H9 (cell line): ENCODE measurements around the gene NUDCD2. TPM values are rescaled to one million over a fixed set of nuclear protein-coding genes. Genes with fewer than 3 reads are reported as not detected.
"Not testable (repeated sequence)": the region's sequence is repeated elsewhere in the genome, so short reads cannot be mapped to it uniquely, and the experiment has no call there.

Experiments
- DNase-seq: peaks from one replicate; pipeline ENCODE4 v3.0.0-alpha.2; 2017
- H2AFZ ChIP-seq: one replicate; pipeline ENCODE4 v1.6.1; 2013; ENCODE audit warnings: mild to moderate bottlenecking, low read length, control low read depth, moderate library complexity
- H2AK5ac ChIP-seq: 2 replicates; pipeline ENCODE4 v1.6.1; 2013; ENCODE audit warnings: low read length, control low read depth, mixed read lengths; ENCODE audit not compliant: insufficient read length
- H2BK120ac ChIP-seq: one replicate; pipeline ENCODE4 v1.6.1; 2013; ENCODE audit warnings: low read depth, mild to moderate bottlenecking, low read length, control low read depth, inconsistent platforms; ENCODE audit not compliant: poor library complexity, severe bottlenecking
- H2BK12ac ChIP-seq: 2 replicates; pipeline ENCODE4 v1.6.1; 2013; ENCODE audit warnings: low read length, control low read depth, mixed read lengths, low read depth; ENCODE audit not compliant: insufficient read length
- H2BK15ac ChIP-seq: 2 replicates; pipeline ENCODE4 v1.6.1; 2013; ENCODE audit warnings: low read depth, low read length, control low read depth
- H2BK20ac ChIP-seq: one replicate; pipeline ENCODE4 v1.6.1; 2013; ENCODE audit warnings: low read depth, mild to moderate bottlenecking, low read length, control low read depth, inconsistent platforms; ENCODE audit not compliant: poor library complexity, severe bottlenecking
- H2BK5ac ChIP-seq: 2 replicates; pipeline ENCODE4 v1.6.1; 2013; ENCODE audit warnings: low read length, control low read depth, mixed read lengths; ENCODE audit not compliant: insufficient read length
- H3K14ac ChIP-seq: 2 replicates; pipeline ENCODE4 v1.6.1; 2013; ENCODE audit warnings: low read length, control low read depth; ENCODE audit not compliant: insufficient read depth
- H3K18ac ChIP-seq: 2 replicates; pipeline ENCODE4 v1.6.1; 2013; ENCODE audit warnings: low read depth, mild to moderate bottlenecking, mixed read lengths, low read length, control low read depth; ENCODE audit not compliant: insufficient read length
- H3K23ac ChIP-seq: 2 replicates; pipeline ENCODE4 v1.6.1; 2013; ENCODE audit warnings: low read length, control low read depth, mixed read lengths, low read depth; ENCODE audit not compliant: insufficient read length
- H3K23me2 ChIP-seq: 2 replicates; pipeline ENCODE4 v1.6.1; 2013; ENCODE audit warnings: low read depth, mild to moderate bottlenecking, mixed read lengths, low read length, control low read depth; ENCODE audit not compliant: insufficient read length, poor library complexity, severe bottlenecking
- H3K27ac ChIP-seq: 2 replicates; pipeline ENCODE4 v1.5.1; 2013; ENCODE audit warnings: low read length, control low read depth, mixed read lengths, low read depth; ENCODE audit not compliant: insufficient read length
- H3K27me3 ChIP-seq: 2 replicates; pipeline ENCODE4 v1.6.1; 2013; ENCODE audit warnings: low read length, control low read depth, inconsistent platforms; ENCODE audit not compliant: insufficient read depth
- H3K4ac ChIP-seq: 2 replicates; pipeline ENCODE4 v1.6.1; 2013; ENCODE audit warnings: low read depth, mild to moderate bottlenecking, control low read depth, inconsistent platforms, low read length, moderate library complexity
- H3K4me1 ChIP-seq: 2 replicates; pipeline ENCODE4 v1.6.1; 2013; ENCODE audit warnings: low read length, control low read depth, inconsistent platforms; ENCODE audit not compliant: insufficient read depth
- H3K4me2 ChIP-seq: 2 replicates; pipeline ENCODE4 v1.6.1; 2013; ENCODE audit warnings: low read length, control low read depth, mixed read lengths; ENCODE audit not compliant: insufficient read length, insufficient read depth
- H3K56ac ChIP-seq: 2 replicates; pipeline ENCODE4 v1.6.1; 2013; ENCODE audit warnings: low read depth, mild to moderate bottlenecking, mixed read lengths, low read length, control low read depth; ENCODE audit not compliant: insufficient read length
- H3K79me1 ChIP-seq: 2 replicates; pipeline ENCODE4 v1.6.1; 2013; ENCODE audit warnings: low read depth, mild to moderate bottlenecking, moderate library complexity, low read length, control low read depth, inconsistent platforms; ENCODE audit not compliant: insufficient read depth, poor library complexity, severe bottlenecking
- H3K79me2 ChIP-seq: 2 replicates; pipeline ENCODE4 v1.6.1; 2013; ENCODE audit warnings: low read length, control low read depth, inconsistent platforms; ENCODE audit not compliant: insufficient read depth
- H3K9ac ChIP-seq: 2 replicates; pipeline ENCODE4 v1.6.1; 2013; ENCODE audit warnings: low read length, control low read depth, mixed read lengths; ENCODE audit not compliant: insufficient read length; ENCODE audit errors: extremely low read depth
- H3K9me3 ChIP-seq: one replicate; pipeline ENCODE4 v1.6.1; 2013; ENCODE audit warnings: low read depth, low read length, inconsistent platforms; ENCODE audit not compliant: control insufficient read depth
- H3T11ph ChIP-seq: one replicate; pipeline ENCODE4 v1.6.1; 2013; ENCODE audit warnings: mild to moderate bottlenecking, low read length, control low read depth, inconsistent platforms
- H4K20me1 ChIP-seq: one replicate; pipeline ENCODE4 v1.6.1; 2013; ENCODE audit not compliant: control insufficient read depth, insufficient read length, insufficient read depth
- H4K5ac ChIP-seq: 2 replicates; pipeline ENCODE4 v1.6.1; 2013; ENCODE audit warnings: low read depth, mild to moderate bottlenecking, mixed read lengths, low read length, control low read depth; ENCODE audit not compliant: insufficient read length
- H4K8ac ChIP-seq: replicated peaks from 2 replicates; pipeline ENCODE4 v1.6.1; 2013; ENCODE audit warnings: low read length, control low read depth, mixed read lengths, low read depth; ENCODE audit not compliant: insufficient read length
- H4K91ac ChIP-seq: 2 replicates; pipeline ENCODE4 v1.6.1; 2013; ENCODE audit warnings: low read depth, mild to moderate bottlenecking, moderate library complexity, mixed read lengths, low read length, control low read depth; ENCODE audit not compliant: insufficient read length
- H3K27ac Mint-ChIP-seq, 3 experiments: 2 replicates in 2 of 3; 3 replicates in 1 of 3; pipeline ENCODE4 v1.8.0; 2020 to 2021; ENCODE audit warnings: mixed read lengths in 3 of 3, mild to moderate bottlenecking in 1 of 3, moderate library complexity in 1 of 3
- H3K27me3 Mint-ChIP-seq: 2 replicates; pipeline ENCODE4 v1.8.0; 2021; ENCODE audit warnings: low read depth, mild to moderate bottlenecking, moderate library complexity, mixed read lengths
- H3K36me3 Mint-ChIP-seq, 3 experiments: 2 replicates in 2 of 3; 3 replicates in 1 of 3; pipeline ENCODE4 v1.8.0; 2020 to 2021; ENCODE audit warnings: low read depth in 3 of 3, mixed read lengths in 3 of 3; ENCODE audit not compliant: insufficient read depth in 1 of 3
- H3K4me1 Mint-ChIP-seq, 2 experiments: 2 replicates each; pipeline ENCODE4 v1.8.0; 2020; ENCODE audit warnings: mixed read lengths in 2 of 2
- H3K4me3 Mint-ChIP-seq, 2 experiments: 2 replicates in 1 of 2; 3 replicates in 1 of 2; pipeline ENCODE4 v1.8.0; 2020 to 2021; ENCODE audit warnings: mild to moderate bottlenecking in 2 of 2, mixed read lengths in 2 of 2, moderate library complexity in 1 of 2
- H3K9me3 Mint-ChIP-seq, 2 experiments: 2 replicates in 1 of 2; 3 replicates in 1 of 2; pipeline ENCODE4 v1.8.0; 2020; ENCODE audit warnings: mild to moderate bottlenecking in 2 of 2, mixed read lengths in 2 of 2, moderate library complexity in 1 of 2
- WGBS: extraction: QIAGEN DNeasy Blood & Tissue Kit; methylation state at CpG from one replicate; pipeline ENCODE4 v1.1.7; 2013; ENCODE audit warnings: missing lambda C conversion rate, low lambda C conversion rate, mixed read lengths; ENCODE audit not compliant: insufficient read length; ENCODE audit errors: extremely low coverage; 5-methylcytosine and 5-hydroxymethylcytosine counted together
- total RNA-seq: library from RNA; stranded (reverse); gene quantifications from 2 replicates; pipeline ENCODE4 v1.2.1, GENCODE V29; 2021
- TF ChIP-seq, protein P1 (sequence below): fragments of 200-600 bp; sonication (generic); conservative IDR thresholded peaks from 3 replicates; pipeline ENCODE4 v1.8.0; 2021; ENCODE audit warnings: antibody characterized with exemption, mild to moderate bottlenecking

NUDCD2 gene
- total RNA-seq, 1 experiment from 2014 or later: 42.2 TPM

DNA sequence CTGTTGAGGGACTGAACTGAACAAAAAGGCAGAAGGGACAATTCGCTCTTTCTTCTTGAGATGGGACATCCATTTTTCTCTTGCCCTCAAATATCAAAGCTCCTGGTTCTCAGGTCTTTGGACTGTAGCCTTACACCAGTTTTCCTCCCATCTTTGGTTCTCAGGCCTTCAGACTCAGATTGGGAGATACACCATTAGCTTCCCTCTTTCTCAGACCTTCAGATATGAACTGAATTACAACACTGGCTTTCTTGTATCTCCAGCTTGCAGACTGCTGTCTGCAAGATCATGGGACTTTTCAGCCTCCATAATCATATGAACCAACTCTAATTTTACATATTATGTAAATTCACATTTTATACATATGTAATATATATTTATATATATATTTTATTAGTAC lies 35.1 kb downstream of the NUDCD2 start:
- no peaks in the 10 kb centered on the region for H3K27me3 Mint-ChIP-seq
- no peaks in the 10 kb centered on the region for H3K27me3 ChIP-seq
- no peak overlapping the region for H3K14ac ChIP-seq
- no peak overlapping the region for H4K91ac ChIP-seq
- no peak overlapping the region for H3K4me2 ChIP-seq
- no peak overlapping the region for H3K18ac ChIP-seq
- H3K27ac Mint-ChIP-seq: no peak overlapping the region
- H3K4me3 Mint-ChIP-seq: no peak overlapping the region
- H2BK12ac ChIP-seq: no peak overlapping the region
- H3K4me1 ChIP-seq: no peaks in the 10 kb centered on the region
- H3K4me1 Mint-ChIP-seq: no peaks in the 10 kb centered on the region
- H4K8ac ChIP-seq: no peak overlapping the region
- DNase-seq: no peak
- no peaks in the 10 kb centered on the region for H3K9me3 Mint-ChIP-seq
- H3K36me3 Mint-ChIP-seq: peaks cover 0 to 12% (median 9%) of the 10 kb centered on the region in 3 experiments; a peak in 5 of 7 replicates
- no peak overlapping the region for H3K23ac ChIP-seq
- H2BK5ac ChIP-seq: no peak overlapping the region
- TF ChIP-seq, protein P1, sequence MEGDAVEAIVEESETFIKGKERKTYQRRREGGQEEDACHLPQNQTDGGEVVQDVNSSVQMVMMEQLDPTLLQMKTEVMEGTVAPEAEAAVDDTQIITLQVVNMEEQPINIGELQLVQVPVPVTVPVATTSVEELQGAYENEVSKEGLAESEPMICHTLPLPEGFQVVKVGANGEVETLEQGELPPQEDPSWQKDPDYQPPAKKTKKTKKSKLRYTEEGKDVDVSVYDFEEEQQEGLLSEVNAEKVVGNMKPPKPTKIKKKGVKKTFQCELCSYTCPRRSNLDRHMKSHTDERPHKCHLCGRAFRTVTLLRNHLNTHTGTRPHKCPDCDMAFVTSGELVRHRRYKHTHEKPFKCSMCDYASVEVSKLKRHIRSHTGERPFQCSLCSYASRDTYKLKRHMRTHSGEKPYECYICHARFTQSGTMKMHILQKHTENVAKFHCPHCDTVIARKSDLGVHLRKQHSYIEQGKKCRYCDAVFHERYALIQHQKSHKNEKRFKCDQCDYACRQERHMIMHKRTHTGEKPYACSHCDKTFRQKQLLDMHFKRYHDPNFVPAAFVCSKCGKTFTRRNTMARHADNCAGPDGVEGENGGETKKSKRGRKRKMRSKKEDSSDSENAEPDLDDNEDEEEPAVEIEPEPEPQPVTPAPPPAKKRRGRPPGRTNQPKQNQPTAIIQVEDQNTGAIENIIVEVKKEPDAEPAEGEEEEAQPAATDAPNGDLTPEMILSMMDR: no peak
- no peak overlapping the region for H2AFZ ChIP-seq
- no peak overlapping the region for H3K9ac ChIP-seq
- H3K27ac ChIP-seq: no peak overlapping the region
- H3K79me2 ChIP-seq: no peaks in the 10 kb centered on the region
- no CpG with 5 or more reads among the region's 1 CpG for WGBS
- no peak overlapping the region for H2BK120ac ChIP-seq
- H4K5ac ChIP-seq: no peak overlapping the region
- no peak overlapping the region for H2AK5ac ChIP-seq
- no peak overlapping the region for H3K4ac ChIP-seq
- no peaks in the 10 kb centered on the region for H4K20me1 ChIP-seq
- H2BK15ac ChIP-seq: no peak overlapping the region
- H3K56ac ChIP-seq: no peak overlapping the region
- H3K9me3 ChIP-seq: no peaks in the 10 kb centered on the region
- no peak overlapping the region for H2BK20ac ChIP-seq
- no peak overlapping the region for H3T11ph ChIP-seq
- H3K79me1 ChIP-seq: no peaks in the 10 kb centered on the region
- H3K23me2 ChIP-seq: no peaks in the 10 kb centered on the region

DNA sequence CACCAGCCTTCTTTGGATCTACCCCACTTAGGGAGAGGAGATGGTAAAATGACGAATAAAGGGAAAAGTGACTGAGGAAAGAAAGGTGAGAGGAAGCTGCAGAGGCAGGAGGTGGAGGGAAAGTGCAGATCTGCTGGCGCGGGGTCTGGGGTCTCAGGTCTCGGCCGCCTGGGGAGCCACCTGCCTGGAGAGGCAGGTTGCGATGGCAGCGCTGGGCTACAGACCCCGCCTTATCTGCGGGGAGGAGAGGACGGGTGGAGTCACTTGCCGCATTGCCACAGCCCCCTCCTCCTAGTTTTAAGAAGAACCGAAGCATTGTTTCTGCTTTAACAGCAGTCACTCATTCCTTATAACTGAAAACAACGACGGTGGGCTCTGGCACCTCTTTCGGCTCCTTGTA lies 44.2 kb downstream of the NUDCD2 start:
- H2BK12ac ChIP-seq, H3K4ac ChIP-seq, H3T11ph ChIP-seq, H2BK120ac ChIP-seq, H2BK15ac ChIP-seq, H3K9me3 Mint-ChIP-seq, H2BK20ac ChIP-seq, H3K4me1 ChIP-seq, H3K79me1 ChIP-seq, H4K8ac ChIP-seq, H3K23me2 ChIP-seq, H3K9me3 ChIP-seq, H3K79me2 ChIP-seq, H3K36me3 Mint-ChIP-seq, H3K23ac ChIP-seq, H3K27ac ChIP-seq, H4K5ac ChIP-seq, H2AK5ac ChIP-seq, H3K14ac ChIP-seq, H4K91ac ChIP-seq, H3K27me3 Mint-ChIP-seq, H3K56ac ChIP-seq, H3K9ac ChIP-seq, H2BK5ac ChIP-seq, H3K18ac ChIP-seq, H4K20me1 ChIP-seq, H2AFZ ChIP-seq, H3K27me3 ChIP-seq: not testable (repeated sequence)
- H3K4me3 Mint-ChIP-seq: peak overlapping the region; percentile 11 to 47; a peak in 3 of 5 replicates
- DNase-seq: peak; percentile 69
- H3K27ac Mint-ChIP-seq: peak overlapping the region in 1 of 3 experiments; percentile 8; a peak in 2 of 7 replicates
- peak overlapping the region; percentile 57 for H3K4me2 ChIP-seq
- peaks cover 33 to 35% of the 10 kb centered on the region in 2 experiments for H3K4me1 Mint-ChIP-seq
- no CpG with 5 or more reads among the region's 15 CpGs for WGBS
